SK-N-SH treated with all-trans-retinoic acid at 6 μM for 48 hours (cell line): ENCODE data around the gene SLC17A9.
A peak's percentile ranks its signal among the peaks of the same experiment; 100 is the strongest.

Experiments
- ATAC-seq: fragments of 200-7000 bp; cut with Tn5 transposase; 3 replicates; pipeline ENCODE4 v1.9.1; 2020; ENCODE audit warnings: mild to moderate bottlenecking, moderate library complexity
- ARNTL ChIP-seq: fragments of 450-650 bp; formaldehyde crosslinking; IDR thresholded peaks from 2 replicates; pipeline ENCODE4 v1.5.0; 2020; ENCODE audit warnings: low read depth, mild to moderate bottlenecking, moderate library complexity, borderline replicate concordance
- BACH2 ChIP-seq: fragments of 250-450 bp; sonication (Bioruptor Pico); IDR thresholded peaks from 2 replicates; pipeline ENCODE4 v1.9.0; 2021; ENCODE audit warnings: mild to moderate bottlenecking, borderline replicate concordance
- CSDC2 ChIP-seq: fragments of 250-450 bp; sonication (Bioruptor Pico); IDR thresholded peaks from 2 replicates; pipeline ENCODE4 v1.5.0; 2020; ENCODE audit warnings: mild to moderate bottlenecking, moderate library complexity
- ESRRG ChIP-seq: fragments of 250-450 bp; sonication (Bioruptor Pico); IDR thresholded peaks from 2 replicates; pipeline ENCODE4 v1.6.1; 2021; ENCODE audit warnings: mild to moderate bottlenecking
- GLIS3 ChIP-seq: fragments of 250-450 bp; sonication (Bioruptor Pico); IDR thresholded peaks from 2 replicates; pipeline ENCODE4 v1.5.0; 2020; ENCODE audit warnings: mild to moderate bottlenecking, moderate library complexity
- ISL1 ChIP-seq: fragments of 250-450 bp; sonication (Bioruptor Pico); IDR thresholded peaks from 2 replicates; pipeline ENCODE4 v2.1.2; 2022; ENCODE audit warnings: mild to moderate bottlenecking, moderate library complexity
- OSR1 ChIP-seq: fragments of 250-450 bp; sonication (Bioruptor Pico); IDR thresholded peaks from 2 replicates; pipeline ENCODE4 v1.8.0; 2022; ENCODE audit warnings: moderate library complexity, mild to moderate bottlenecking, inconsistent platforms
- PPARA ChIP-seq: fragments of 250-450 bp; sonication (Bioruptor Pico); IDR thresholded peaks from 2 replicates; pipeline ENCODE4 v1.5.0; 2020; ENCODE audit warnings: mild to moderate bottlenecking, borderline replicate concordance
- RARB ChIP-seq: fragments of 250-450 bp; sonication (Bioruptor Pico); IDR thresholded peaks from 2 replicates; pipeline ENCODE4 v1.8.0; 2021; ENCODE audit warnings: mild to moderate bottlenecking, moderate library complexity
- SNAI2 ChIP-seq: fragments of 250-450 bp; sonication (Bioruptor Pico); IDR thresholded peaks from 2 replicates; pipeline ENCODE4 v1.5.0; 2020; ENCODE audit warnings: mild to moderate bottlenecking, moderate library complexity
- TCF4 ChIP-seq: fragments of 250-450 bp; sonication (Bioruptor Pico); IDR thresholded peaks from 2 replicates; pipeline ENCODE4 v1.8.0; 2021; ENCODE audit warnings: mild to moderate bottlenecking, moderate library complexity, borderline replicate concordance
- TOX ChIP-seq: fragments of 250-450 bp; sonication (Bioruptor Pico); IDR thresholded peaks from 2 replicates; pipeline ENCODE4 v1.8.0; 2021; ENCODE audit warnings: mild to moderate bottlenecking, moderate library complexity, borderline replicate concordance
- ZC3H10 ChIP-seq: fragments of 250-450 bp; sonication (Bioruptor Pico); IDR thresholded peaks from 2 replicates; pipeline ENCODE4 v1.5.1; 2021; ENCODE audit warnings: mild to moderate bottlenecking, moderate library complexity
- ZFP3 ChIP-seq: fragments of 250-450 bp; sonication (Bioruptor Pico); IDR thresholded peaks from 2 replicates; pipeline ENCODE4 v1.5.0; 2020; ENCODE audit warnings: mild to moderate bottlenecking, moderate library complexity
- ZFP30 ChIP-seq: fragments of 450-650 bp; formaldehyde crosslinking; IDR thresholded peaks from 2 replicates; pipeline ENCODE4 v1.5.0; 2022; ENCODE audit warnings: mild to moderate bottlenecking, moderate library complexity
- ZNF565 ChIP-seq: fragments of 450-650 bp; formaldehyde crosslinking; conservative IDR thresholded peaks from 2 replicates; pipeline ENCODE4 v1.5.0; 2020; ENCODE audit warnings: low read depth, mild to moderate bottlenecking, moderate library complexity
- ZNF70 ChIP-seq: fragments of 450-650 bp; formaldehyde crosslinking; IDR thresholded peaks from 2 replicates; pipeline ENCODE4 v1.5.0; 2020; ENCODE audit warnings: mild to moderate bottlenecking, moderate library complexity
- ZNF8 ChIP-seq: fragments of 450-650 bp; formaldehyde crosslinking; IDR thresholded peaks from 2 replicates; pipeline ENCODE4 v1.5.0; 2020; ENCODE audit warnings: mild to moderate bottlenecking, moderate library complexity
- TF ChIP-seq, protein P1 (sequence below): fragments of 250-450 bp; sonication (Bioruptor Pico); IDR thresholded peaks from 2 replicates; pipeline ENCODE4 v1.8.0; 2020; ENCODE audit warnings: mild to moderate bottlenecking, moderate library complexity, borderline replicate concordance
- TF ChIP-seq, protein P2 (sequence below): fragments of 250-450 bp; sonication (Bioruptor Pico); IDR thresholded peaks from 2 replicates; pipeline ENCODE4 v1.5.0; 2020; ENCODE audit warnings: mild to moderate bottlenecking, moderate library complexity
- TF ChIP-seq, protein P3 (sequence below): fragments of 250-450 bp; sonication (Bioruptor Pico); IDR thresholded peaks from 2 replicates; pipeline ENCODE4 v1.5.1; 2020; ENCODE audit warnings: low read depth, mild to moderate bottlenecking, moderate library complexity
- TF ChIP-seq, protein P4 (sequence below): fragments of 250-450 bp; sonication (Bioruptor Pico); IDR thresholded peaks from 2 replicates; pipeline ENCODE4 v1.5.1; 2021; ENCODE audit warnings: mild to moderate bottlenecking, moderate library complexity
- TF ChIP-seq, protein P5 (sequence below): fragments of 250-450 bp; sonication (Bioruptor Pico); IDR thresholded peaks from 2 replicates; pipeline ENCODE4 v1.8.0; 2021; ENCODE audit warnings: low read depth, mild to moderate bottlenecking, moderate library complexity, borderline replicate concordance

Gene SLC17A9

DNA sequence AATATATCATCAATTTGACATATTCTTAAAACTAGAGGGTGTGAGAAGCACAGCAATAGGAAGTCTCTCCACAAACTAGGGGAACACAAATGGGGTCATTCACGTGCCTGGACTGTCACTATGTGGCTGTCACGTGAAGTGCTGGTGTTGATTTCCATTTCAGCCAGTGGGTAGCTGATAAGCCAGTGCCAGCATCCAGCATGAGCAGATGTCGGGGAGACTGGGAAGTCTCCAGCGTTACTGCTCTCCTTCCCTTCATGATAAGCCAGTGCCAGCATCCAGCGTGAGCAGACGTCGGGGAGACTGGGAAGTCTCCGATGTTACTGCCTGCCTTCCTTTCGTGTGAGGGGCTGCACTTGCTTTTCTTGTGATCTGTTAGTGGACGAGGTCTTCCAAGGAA lies 5.6 kb upstream of the SLC17A9 start:
- ATAC-seq: no peak
- TF ChIP-seq ZFP30 (no peak), TCF4 (peak; percentile 74; the same call in 1 of the 2 replicates)

DNA sequence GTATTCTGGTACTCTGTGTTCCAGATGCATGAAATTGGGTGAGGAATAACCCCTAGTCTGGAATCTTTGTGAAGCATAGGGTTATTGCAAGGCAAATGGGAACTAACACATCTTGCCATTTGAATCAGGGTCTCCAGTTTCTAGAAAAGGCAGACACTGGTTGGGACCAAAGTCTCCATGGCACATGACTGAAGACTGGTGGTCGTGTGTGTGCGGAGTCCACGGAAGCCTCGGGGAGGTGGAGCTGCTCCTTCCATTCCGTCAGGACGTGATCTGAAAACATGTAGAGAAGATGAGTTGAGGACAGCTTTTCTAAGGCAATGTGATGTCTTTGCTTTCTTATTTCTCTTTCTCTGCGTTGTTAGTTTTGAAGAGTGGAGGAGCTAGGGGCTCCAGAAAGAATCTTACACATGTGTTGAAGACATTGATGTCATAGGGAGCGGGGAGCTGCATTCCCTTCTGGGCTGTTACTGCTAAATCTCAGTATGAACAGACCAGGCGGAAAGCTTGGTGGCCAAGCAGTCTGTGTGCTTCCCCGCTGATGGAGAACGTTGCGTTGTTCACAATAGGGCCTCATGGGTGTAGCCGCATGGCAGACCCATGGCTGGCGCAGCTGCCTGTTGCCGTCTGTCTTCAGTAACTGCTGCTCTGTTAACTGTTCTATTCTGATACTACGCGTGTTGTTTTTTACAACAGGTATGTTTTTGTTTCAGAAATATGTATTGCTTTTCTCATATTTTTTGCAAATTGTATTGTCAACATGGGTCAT lies 4.8 kb upstream of the SLC17A9 start:
- TF ChIP-seq, protein P1, sequence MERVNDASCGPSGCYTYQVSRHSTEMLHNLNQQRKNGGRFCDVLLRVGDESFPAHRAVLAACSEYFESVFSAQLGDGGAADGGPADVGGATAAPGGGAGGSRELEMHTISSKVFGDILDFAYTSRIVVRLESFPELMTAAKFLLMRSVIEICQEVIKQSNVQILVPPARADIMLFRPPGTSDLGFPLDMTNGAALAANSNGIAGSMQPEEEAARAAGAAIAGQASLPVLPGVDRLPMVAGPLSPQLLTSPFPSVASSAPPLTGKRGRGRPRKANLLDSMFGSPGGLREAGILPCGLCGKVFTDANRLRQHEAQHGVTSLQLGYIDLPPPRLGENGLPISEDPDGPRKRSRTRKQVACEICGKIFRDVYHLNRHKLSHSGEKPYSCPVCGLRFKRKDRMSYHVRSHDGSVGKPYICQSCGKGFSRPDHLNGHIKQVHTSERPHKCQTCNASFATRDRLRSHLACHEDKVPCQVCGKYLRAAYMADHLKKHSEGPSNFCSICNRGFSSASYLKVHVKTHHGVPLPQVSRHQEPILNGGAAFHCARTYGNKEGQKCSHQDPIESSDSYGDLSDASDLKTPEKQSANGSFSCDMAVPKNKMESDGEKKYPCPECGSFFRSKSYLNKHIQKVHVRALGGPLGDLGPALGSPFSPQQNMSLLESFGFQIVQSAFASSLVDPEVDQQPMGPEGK (CRISPR knock-in tag): no peak
- TF ChIP-seq SNAI2 (CRISPR knock-in tag): no peak
- no peak for TF ChIP-seq ZC3H10 (CRISPR knock-in tag)
- no peak for TF ChIP-seq RARB (CRISPR knock-in tag)
- no peak for TF ChIP-seq ZNF565
- no peak for TF ChIP-seq BACH2 (CRISPR knock-in tag)
- TF ChIP-seq, protein P2, sequence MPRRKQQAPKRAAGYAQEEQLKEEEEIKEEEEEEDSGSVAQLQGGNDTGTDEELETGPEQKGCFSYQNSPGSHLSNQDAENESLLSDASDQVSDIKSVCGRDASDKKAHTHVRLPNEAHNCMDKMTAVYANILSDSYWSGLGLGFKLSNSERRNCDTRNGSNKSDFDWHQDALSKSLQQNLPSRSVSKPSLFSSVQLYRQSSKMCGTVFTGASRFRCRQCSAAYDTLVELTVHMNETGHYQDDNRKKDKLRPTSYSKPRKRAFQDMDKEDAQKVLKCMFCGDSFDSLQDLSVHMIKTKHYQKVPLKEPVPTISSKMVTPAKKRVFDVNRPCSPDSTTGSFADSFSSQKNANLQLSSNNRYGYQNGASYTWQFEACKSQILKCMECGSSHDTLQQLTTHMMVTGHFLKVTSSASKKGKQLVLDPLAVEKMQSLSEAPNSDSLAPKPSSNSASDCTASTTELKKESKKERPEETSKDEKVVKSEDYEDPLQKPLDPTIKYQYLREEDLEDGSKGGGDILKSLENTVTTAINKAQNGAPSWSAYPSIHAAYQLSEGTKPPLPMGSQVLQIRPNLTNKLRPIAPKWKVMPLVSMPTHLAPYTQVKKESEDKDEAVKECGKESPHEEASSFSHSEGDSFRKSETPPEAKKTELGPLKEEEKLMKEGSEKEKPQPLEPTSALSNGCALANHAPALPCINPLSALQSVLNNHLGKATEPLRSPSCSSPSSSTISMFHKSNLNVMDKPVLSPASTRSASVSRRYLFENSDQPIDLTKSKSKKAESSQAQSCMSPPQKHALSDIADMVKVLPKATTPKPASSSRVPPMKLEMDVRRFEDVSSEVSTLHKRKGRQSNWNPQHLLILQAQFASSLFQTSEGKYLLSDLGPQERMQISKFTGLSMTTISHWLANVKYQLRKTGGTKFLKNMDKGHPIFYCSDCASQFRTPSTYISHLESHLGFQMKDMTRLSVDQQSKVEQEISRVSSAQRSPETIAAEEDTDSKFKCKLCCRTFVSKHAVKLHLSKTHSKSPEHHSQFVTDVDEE (CRISPR knock-in tag): no peak
- TF ChIP-seq ZNF8 (CRISPR knock-in tag): no peak
- TF ChIP-seq ARNTL (CRISPR knock-in tag): no peak
- TF ChIP-seq, protein P3, sequence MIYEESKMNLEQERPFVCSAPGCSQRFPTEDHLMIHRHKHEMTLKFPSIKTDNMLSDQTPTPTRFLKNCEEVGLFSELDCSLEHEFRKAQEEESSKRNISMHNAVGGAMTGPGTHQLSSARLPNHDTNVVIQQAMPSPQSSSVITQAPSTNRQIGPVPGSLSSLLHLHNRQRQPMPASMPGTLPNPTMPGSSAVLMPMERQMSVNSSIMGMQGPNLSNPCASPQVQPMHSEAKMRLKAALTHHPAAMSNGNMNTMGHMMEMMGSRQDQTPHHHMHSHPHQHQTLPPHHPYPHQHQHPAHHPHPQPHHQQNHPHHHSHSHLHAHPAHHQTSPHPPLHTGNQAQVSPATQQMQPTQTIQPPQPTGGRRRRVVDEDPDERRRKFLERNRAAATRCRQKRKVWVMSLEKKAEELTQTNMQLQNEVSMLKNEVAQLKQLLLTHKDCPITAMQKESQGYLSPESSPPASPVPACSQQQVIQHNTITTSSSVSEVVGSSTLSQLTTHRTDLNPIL (CRISPR knock-in tag): no peak
- TF ChIP-seq OSR1 (CRISPR knock-in tag): no peak
- no peak for TF ChIP-seq GLIS3 (CRISPR knock-in tag)
- no peak for TF ChIP-seq TCF4
- no peak for TF ChIP-seq ZFP30
- no peak for TF ChIP-seq PPARA
- no peak for ATAC-seq

DNA sequence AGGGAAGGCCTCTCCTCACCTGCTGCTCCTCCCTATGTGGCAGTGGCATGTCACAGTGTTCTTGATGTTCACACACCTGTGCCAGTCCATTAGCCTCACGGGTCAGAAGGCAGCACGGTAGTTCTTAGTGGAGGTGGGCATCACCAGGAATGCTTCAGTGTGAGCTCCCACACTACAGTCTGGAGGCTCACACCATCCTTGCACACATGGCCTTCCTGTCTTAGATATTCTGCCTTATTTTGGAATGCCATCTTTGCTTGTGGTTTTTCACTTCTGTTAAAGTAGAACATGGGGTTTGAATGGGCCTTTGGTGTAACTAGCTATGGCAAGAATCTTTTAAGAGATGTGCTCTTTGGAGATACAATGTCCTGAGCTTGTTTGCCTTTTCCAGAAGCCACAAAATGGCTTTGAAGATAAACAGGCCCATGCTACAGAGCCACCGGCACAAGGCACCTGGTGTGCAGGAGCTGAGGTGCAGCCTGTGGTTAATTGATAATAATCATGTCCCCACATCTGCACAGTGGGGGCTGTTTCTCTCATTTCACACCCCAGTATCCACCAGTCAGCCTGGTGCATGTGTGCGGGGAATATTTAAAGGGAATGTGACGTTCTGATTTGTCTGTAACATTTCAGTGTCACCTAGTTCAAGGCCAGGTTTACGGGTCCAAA lies 3.2 kb upstream of the SLC17A9 start:
- TF ChIP-seq SNAI2 (CRISPR knock-in tag) (no peak), ZNF70 (CRISPR knock-in tag) (no peak), ISL1 (CRISPR knock-in tag) (no peak)
- ATAC-seq: no peak

DNA sequence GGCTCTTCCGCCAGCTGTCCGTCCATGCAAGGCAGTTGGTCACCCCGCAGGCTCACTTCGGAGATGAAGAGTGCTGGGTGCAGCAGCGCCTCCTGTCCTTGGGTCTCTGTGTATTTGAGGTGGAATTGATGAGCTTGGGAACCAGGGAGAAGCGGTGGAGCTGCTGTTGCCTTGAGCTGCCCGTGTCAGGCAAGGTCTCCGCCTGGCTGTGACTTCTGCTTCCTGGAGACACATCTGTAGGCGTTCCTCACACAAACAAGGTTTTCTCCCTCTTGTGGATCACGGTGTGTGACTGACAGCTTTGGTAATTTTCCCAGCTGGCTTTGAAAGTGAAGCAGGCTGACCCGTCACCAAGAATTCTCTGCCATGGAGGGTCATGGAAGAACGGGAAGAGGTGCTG lies 2.5 kb upstream of the SLC17A9 start:
- TF ChIP-seq TCF4 (no peak), CSDC2 (CRISPR knock-in tag) (no peak), ZNF8 (CRISPR knock-in tag) (no peak), PPARA (no peak), TOX (no peak), GLIS3 (CRISPR knock-in tag) (no peak), SNAI2 (CRISPR knock-in tag) (no peak), BACH2 (CRISPR knock-in tag) (no peak)
- ATAC-seq: no peak

DNA sequence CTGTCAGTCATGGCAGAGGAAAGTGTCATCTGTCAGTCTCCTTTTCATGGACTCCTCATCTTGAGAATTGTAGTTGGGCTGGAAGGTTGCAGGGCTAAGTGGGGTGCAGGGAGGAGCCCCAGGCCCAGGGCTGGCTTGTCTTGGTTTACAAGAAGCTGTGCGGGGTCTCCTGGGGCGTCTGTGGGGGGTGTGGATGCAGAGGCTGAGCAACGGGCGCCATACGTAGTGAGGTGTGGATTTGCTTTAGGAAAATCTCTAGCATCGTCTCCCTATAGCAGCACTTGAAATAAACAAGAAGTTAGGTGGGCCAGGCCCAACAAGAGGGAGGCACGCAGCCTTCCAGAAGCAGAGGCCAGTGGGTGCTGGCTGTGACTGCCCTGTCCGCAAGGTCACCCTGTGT lies 1.8 kb upstream of the SLC17A9 start:
- TF ChIP-seq ESRRG (CRISPR knock-in tag) (no peak), ZNF70 (CRISPR knock-in tag) (no peak), ZNF565 (no peak), ZFP3 (CRISPR knock-in tag) (no peak), ZFP30 (no peak), GLIS3 (CRISPR knock-in tag) (no peak), CSDC2 (CRISPR knock-in tag) (no peak), BACH2 (CRISPR knock-in tag) (no peak), PPARA (no peak), TCF4 (no peak), ISL1 (CRISPR knock-in tag) (no peak), ARNTL (CRISPR knock-in tag) (no peak), SNAI2 (CRISPR knock-in tag) (no peak)
- TF ChIP-seq, protein P4, sequence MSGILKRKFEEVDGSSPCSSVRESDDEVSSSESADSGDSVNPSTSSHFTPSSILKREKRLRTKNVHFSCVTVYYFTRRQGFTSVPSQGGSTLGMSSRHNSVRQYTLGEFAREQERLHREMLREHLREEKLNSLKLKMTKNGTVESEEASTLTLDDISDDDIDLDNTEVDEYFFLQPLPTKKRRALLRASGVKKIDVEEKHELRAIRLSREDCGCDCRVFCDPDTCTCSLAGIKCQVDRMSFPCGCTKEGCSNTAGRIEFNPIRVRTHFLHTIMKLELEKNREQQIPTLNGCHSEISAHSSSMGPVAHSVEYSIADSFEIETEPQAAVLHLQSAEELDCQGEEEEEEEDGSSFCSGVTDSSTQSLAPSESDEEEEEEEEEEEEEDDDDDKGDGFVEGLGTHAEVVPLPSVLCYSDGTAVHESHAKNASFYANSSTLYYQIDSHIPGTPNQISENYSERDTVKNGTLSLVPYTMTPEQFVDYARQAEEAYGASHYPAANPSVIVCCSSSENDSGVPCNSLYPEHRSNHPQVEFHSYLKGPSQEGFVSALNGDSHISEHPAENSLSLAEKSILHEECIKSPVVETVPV (CRISPR knock-in tag): no peak
- TF ChIP-seq, protein P5, sequence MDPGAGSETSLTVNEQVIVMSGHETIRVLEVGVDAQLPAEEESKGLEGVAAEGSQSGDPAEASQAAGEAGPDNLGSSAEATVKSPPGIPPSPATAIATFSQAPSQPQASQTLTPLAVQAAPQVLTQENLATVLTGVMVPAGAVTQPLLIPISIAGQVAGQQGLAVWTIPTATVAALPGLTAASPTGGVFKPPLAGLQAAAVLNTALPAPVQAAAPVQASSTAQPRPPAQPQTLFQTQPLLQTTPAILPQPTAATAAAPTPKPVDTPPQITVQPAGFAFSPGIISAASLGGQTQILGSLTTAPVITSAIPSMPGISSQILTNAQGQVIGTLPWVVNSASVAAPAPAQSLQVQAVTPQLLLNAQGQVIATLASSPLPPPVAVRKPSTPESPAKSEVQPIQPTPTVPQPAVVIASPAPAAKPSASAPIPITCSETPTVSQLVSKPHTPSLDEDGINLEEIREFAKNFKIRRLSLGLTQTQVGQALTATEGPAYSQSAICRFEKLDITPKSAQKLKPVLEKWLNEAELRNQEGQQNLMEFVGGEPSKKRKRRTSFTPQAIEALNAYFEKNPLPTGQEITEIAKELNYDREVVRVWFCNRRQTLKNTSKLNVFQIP (CRISPR knock-in tag): no peak
- no peak for ATAC-seq
